ENCODE measurements around the gene MKI67.

Gene MKI67

DNA sequence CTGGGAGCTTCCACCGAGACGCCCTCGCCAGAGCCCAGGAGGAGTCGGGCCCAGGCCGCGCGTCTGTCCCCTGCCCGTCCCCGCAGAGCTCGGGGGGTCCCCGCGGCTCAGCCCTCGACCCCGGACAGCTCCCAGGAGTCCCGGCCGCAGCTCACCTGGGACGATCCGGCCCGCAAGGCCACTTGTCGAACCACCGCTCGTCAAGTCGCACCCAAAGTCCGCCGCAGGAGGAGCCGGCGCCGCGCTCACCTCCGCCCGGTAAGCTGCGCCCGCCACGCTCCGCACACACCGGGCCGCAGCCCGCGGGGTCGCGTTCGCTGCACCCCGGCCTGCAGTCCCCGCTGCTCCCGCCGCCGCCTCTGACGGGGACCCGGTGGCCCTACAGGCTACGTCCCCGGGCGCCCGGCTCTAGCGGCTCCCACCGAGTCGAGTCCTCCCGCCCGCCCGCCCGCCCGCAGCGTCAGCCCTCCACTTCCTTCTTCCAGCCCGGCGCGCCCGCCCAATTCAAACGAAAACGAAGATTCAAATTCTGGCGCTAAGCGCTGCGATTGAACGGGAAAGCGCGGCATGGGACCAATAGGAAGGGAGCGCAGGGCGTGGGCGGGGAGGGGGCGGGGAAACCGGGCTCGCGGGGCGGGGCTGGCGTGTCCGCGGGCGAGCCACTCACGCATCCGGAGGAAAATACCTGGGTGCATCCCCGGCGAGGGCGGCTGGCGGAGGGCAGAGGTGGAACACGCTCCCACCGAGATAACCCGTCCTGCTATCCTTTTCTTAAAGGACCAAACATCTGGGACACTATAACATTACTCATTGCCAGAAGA, at the start of gene MKI67:
MKI67 (minus strand) TSS at position 480 of the 821 bp plus-strand sequence. CDS start 756 bp downstream, outside the sequence.
- Histone ChIP-seq H3K4me1 (ENCODE audit: control insufficient read depth, low read length) (peaks cover 36% of the 10 kb centered on the region), H3K79me2 (ENCODE audit: control insufficient read depth, low read length) (peaks cover 52% of the 10 kb centered on the region), H3K27me3 (ENCODE audit: control insufficient read depth, low read length) (no peaks in the 10 kb centered on the region), H3K27ac (ENCODE audit: low read depth, low read length) (peak within 1 kb of the TSS; percentile 70), H3K9me3 (ENCODE audit: control insufficient read depth, insufficient read depth, low read length) (no peaks in the 10 kb centered on the region), H3K36me3 (ENCODE audit: control insufficient read depth, low read length) (peaks cover 46% of the 10 kb centered on the region), H3K9me2 (replicated peaks; ENCODE audit: control insufficient read depth, low read length) (no peaks in the 10 kb centered on the region), H3K4me2 (ENCODE audit: low read length) (peak within 1 kb of the TSS; percentile 99), H4K20me1 (ENCODE audit: control insufficient read depth, insufficient read depth, low read depth, low read length) (peaks cover 29% of the 10 kb centered on the region), H3F3A (ENCODE audit: control insufficient read depth, insufficient read depth) (no peaks in the 10 kb centered on the region), H3K4me3 (ENCODE audit: low read length) (peak within 1 kb of the TSS; percentile 98)
- TF ChIP-seq, protein P1, sequence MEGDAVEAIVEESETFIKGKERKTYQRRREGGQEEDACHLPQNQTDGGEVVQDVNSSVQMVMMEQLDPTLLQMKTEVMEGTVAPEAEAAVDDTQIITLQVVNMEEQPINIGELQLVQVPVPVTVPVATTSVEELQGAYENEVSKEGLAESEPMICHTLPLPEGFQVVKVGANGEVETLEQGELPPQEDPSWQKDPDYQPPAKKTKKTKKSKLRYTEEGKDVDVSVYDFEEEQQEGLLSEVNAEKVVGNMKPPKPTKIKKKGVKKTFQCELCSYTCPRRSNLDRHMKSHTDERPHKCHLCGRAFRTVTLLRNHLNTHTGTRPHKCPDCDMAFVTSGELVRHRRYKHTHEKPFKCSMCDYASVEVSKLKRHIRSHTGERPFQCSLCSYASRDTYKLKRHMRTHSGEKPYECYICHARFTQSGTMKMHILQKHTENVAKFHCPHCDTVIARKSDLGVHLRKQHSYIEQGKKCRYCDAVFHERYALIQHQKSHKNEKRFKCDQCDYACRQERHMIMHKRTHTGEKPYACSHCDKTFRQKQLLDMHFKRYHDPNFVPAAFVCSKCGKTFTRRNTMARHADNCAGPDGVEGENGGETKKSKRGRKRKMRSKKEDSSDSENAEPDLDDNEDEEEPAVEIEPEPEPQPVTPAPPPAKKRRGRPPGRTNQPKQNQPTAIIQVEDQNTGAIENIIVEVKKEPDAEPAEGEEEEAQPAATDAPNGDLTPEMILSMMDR (IDR thresholded peaks at IDR 0.05; ENCODE audit: low read depth, low read length, poor library complexity, severe bottlenecking): no peak

GRCh38 chr10:128174581-128175559, 48.6 kb upstream of the MKI67 start:
- no peaks in the 10 kb centered on the region for H3K36me3 ChIP-seq (ENCODE audit: control insufficient read depth, low read length)
- H3K9me3 ChIP-seq (ENCODE audit: control insufficient read depth, insufficient read depth, low read length): peaks cover 10% of the 10 kb centered on the region; the same call in 1 of the 2 replicates
- no peaks in the 10 kb centered on the region for H4K20me1 ChIP-seq (ENCODE audit: control insufficient read depth, insufficient read depth, low read depth, low read length)
- no peaks in the 10 kb centered on the region for H3F3A ChIP-seq (ENCODE audit: control insufficient read depth, insufficient read depth)
- no peak overlapping the region for H3K4me3 ChIP-seq (ENCODE audit: low read length)
- no peaks in the 10 kb centered on the region for H3K9me2 ChIP-seq (replicated peaks; ENCODE audit: control insufficient read depth, low read length)
- H3K27ac ChIP-seq (ENCODE audit: low read depth, low read length): no peak overlapping the region
- no peak overlapping the region for H3K4me2 ChIP-seq (ENCODE audit: low read length)
- H3K27me3 ChIP-seq (ENCODE audit: control insufficient read depth, low read length): no peaks in the 10 kb centered on the region; the same call in 1 of the 2 replicates
- no peaks in the 10 kb centered on the region for H3K4me1 ChIP-seq (ENCODE audit: control insufficient read depth, low read length)
- no peak for TF ChIP-seq EZH2phosphoT487 (IDR thresholded peaks at IDR 0.05; ENCODE audit: borderline replicate concordance, low read length)
- TF ChIP-seq, protein P1 (IDR thresholded peaks at IDR 0.05; ENCODE audit: low read depth, low read length, poor library complexity, severe bottlenecking): no peak
- no peaks in the 10 kb centered on the region for H3K79me2 ChIP-seq (ENCODE audit: control insufficient read depth, low read length)

DNA sequence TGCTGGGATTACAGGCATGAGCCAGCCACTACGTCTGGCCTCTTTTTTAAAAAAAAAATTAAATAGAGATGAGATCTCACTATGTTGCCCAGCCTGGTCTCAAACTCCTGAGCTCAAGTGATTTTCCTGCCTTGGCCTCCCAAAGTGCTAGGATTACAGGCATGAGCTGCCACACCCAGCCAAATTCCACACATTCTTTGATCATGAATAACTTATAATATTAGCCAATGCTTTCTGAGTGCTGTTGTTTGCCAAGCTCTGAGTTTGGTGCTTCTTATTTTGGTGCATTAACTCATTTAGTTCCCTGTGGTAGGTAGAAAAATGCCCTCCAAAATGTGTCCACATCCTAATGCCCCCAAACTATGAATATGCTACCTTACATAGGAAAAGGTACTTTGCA, 47.2 kb upstream of the MKI67 start:
- H3K9me3 ChIP-seq (ENCODE audit: control insufficient read depth, insufficient read depth, low read length): peaks cover 10% of the 10 kb centered on the region; the same call in 1 of the 2 replicates

More for the DNA sequence above, 47.2 kb upstream of the MKI67 start:
- Histone ChIP-seq H3F3A (ENCODE audit: control insufficient read depth, insufficient read depth) (no peaks in the 10 kb centered on the region), H3K79me2 (ENCODE audit: control insufficient read depth, low read length) (no peaks in the 10 kb centered on the region), H3K4me2 (ENCODE audit: low read length) (no peak overlapping the region), H3K4me3 (ENCODE audit: low read length) (no peak overlapping the region), H4K20me1 (ENCODE audit: control insufficient read depth, insufficient read depth, low read depth, low read length) (no peaks in the 10 kb centered on the region), H3K9me2 (replicated peaks; ENCODE audit: control insufficient read depth, low read length) (no peaks in the 10 kb centered on the region), H3K27me3 (ENCODE audit: control insufficient read depth, low read length) (no peaks in the 10 kb centered on the region; the same call in 1 of the 2 replicates), H3K36me3 (ENCODE audit: control insufficient read depth, low read length) (no peaks in the 10 kb centered on the region), H3K27ac (ENCODE audit: low read depth, low read length) (no peak overlapping the region), H3K4me1 (ENCODE audit: control insufficient read depth, low read length) (no peaks in the 10 kb centered on the region)
- no peak for TF ChIP-seq EZH2phosphoT487 (IDR thresholded peaks at IDR 0.05; ENCODE audit: borderline replicate concordance, low read length)
- TF ChIP-seq, protein P1 (IDR thresholded peaks at IDR 0.05; ENCODE audit: low read depth, low read length, poor library complexity, severe bottlenecking): no peak

Data from DOHH2 (cell line).